Measurements from ENCODE around the gene INPP5A. TPM values are rescaled to one million over a fixed set of nuclear protein-coding genes. Genes with fewer than 3 reads are reported as not detected.

INPP5A gene
- total and polyA plus RNA-seq, 2 of the 13 experiments (the other 11 are each of a cell fraction or from before 2014, with no cell fraction given): 17.5 to 37.9 TPM

DNA sequence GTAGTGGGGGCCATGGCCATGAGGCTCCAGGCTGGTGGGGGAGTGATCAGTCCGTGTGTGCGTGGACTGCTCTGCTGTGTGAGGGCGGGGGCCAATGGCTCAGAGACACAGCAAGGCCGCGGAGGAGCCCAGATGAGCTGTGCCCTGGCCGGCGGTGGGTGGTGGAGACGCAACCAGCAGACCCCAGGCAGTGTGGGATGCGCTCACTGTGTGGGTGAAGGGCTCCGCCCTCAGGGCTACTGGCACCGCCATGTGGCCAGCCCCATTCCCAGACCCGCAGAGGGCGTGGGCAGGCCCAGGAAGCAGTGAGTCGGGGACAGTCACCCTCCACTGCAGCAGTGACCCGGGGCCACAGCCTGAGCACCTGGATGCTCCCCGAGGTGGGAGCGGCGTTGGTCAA is 239.2 kb downstream of the INPP5A start (continued):
- no peak for TF ChIP-seq BCL6 (CRISPR knock-in tag; IDR thresholded peaks at IDR 0.05)
- TF ChIP-seq TMF1 (CRISPR knock-in tag; IDR thresholded peaks at IDR 0.05; ENCODE audit: low read depth): no peak
- TF ChIP-seq ZNF30 (CRISPR knock-in tag; IDR thresholded peaks at IDR 0.05): no peak
- TF ChIP-seq ZNF510 (CRISPR knock-in tag; IDR thresholded peaks at IDR 0.05; ENCODE audit: low read depth): no peak
- TF ChIP-seq ZNF350 (CRISPR knock-in tag; IDR thresholded peaks at IDR 0.05; ENCODE audit: borderline replicate concordance, low read depth): no peak
- TF ChIP-seq, protein P1, sequence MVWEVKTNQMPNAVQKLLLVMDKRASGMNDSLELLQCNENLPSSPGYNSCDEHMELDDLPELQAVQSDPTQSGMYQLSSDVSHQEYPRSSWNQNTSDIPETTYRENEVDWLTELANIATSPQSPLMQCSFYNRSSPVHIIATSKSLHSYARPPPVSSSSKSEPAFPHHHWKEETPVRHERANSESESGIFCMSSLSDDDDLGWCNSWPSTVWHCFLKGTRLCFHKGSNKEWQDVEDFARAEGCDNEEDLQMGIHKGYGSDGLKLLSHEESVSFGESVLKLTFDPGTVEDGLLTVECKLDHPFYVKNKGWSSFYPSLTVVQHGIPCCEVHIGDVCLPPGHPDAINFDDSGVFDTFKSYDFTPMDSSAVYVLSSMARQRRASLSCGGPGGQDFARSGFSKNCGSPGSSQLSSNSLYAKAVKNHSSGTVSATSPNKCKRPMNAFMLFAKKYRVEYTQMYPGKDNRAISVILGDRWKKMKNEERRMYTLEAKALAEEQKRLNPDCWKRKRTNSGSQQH (CRISPR knock-in tag; IDR thresholded peaks at IDR 0.05; ENCODE audit: low read depth): no peak
- no peak for TF ChIP-seq SOX5 (CRISPR knock-in tag; IDR thresholded peaks at IDR 0.05; ENCODE audit: borderline replicate concordance)
- TF ChIP-seq RARA (CRISPR knock-in tag; IDR thresholded peaks at IDR 0.05): no peak
- no peak for TF ChIP-seq ZNF790 (CRISPR knock-in tag; IDR thresholded peaks at IDR 0.05; ENCODE audit: borderline replicate concordance)
- no peak for TF ChIP-seq TBL1XR1 (IDR thresholded peaks at IDR 0.05; ENCODE audit: borderline replicate concordance, low read length, partially characterized antibody)
- TF ChIP-seq, protein P2, sequence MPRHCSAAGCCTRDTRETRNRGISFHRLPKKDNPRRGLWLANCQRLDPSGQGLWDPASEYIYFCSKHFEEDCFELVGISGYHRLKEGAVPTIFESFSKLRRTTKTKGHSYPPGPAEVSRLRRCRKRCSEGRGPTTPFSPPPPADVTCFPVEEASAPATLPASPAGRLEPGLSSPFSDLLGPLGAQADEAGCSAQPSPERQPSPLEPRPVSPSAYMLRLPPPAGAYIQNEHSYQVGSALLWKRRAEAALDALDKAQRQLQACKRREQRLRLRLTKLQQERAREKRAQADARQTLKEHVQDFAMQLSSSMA (CRISPR knock-in tag; IDR thresholded peaks at IDR 0.05): no peak
- no peak for TF ChIP-seq GATAD2A (CRISPR knock-in tag; IDR thresholded peaks at IDR 0.05)
- TF ChIP-seq ZNF343 (CRISPR knock-in tag; IDR thresholded peaks at IDR 0.05): no peak

DNA sequence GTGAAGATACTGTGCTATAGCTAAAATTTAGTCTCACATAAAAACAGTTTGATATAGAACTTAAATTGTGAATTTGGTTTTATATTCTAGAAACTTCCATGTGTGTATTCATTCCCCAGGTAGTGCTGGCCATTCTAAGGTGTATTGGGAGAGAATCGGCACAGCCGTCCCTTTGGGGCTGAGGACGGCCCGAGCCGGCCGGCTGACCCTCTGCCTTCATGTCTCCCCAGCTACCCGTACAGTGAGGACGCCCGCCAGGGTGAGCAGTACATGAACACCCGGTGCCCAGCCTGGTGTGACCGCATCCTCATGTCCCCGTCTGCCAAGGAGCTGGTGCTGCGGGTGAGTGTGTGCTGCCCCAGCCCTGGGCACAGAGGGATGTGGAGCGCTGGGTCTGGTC is 239.9 kb downstream of the INPP5A start:
- FAIRE-seq: no peak
- POLR2A ChIA-PET: no interaction called here
- no peak overlapping the region for H3K9ac ChIP-seq (ENCODE audit: insufficient read depth, low read depth, low read length)

More for the DNA sequence above, 239.9 kb downstream of the INPP5A start:
- DNase-seq (ENCODE audit: low spot score) (no peak), ATAC-seq (no peak)
- in situ Hi-C loops (cut with HindIII; ENCODE audit: extremely low pct_ligation_motif_present, low pct_unique_long_range_greater_than_20kb) (no loop called here), intact Hi-C loops (cut with micrococcal nuclease; ENCODE audit: unreplicated experiment) (no loop called here)
- Histone ChIP-seq H3K79me2 (ENCODE audit: insufficient read depth, low read length) (no peaks in the 10 kb centered on the region), H3K9me3 (ENCODE audit: low read length) (no peaks in the 10 kb centered on the region), H4K20me1 (ENCODE audit: insufficient read depth, low read length) (no peaks in the 10 kb centered on the region), H3K27me3 (ENCODE audit: control insufficient read depth in 1 of 2, insufficient read depth in 2 of 2, low read length in 2 of 2) (no peaks in the 10 kb centered on the region), H3K4me2 (ENCODE audit: low read depth, low read length) (no peak overlapping the region), H3K27ac (ENCODE audit: extremely low read length, insufficient read depth, low read length) (no peak overlapping the region), H3K4me1 (ENCODE audit: insufficient read depth, low read length) (peaks cover 12% of the 10 kb centered on the region), H2AFZ (ENCODE audit: low read length) (no peak overlapping the region), H3K36me3 (replicated peaks in 1 of 2; ENCODE audit: control insufficient read depth in 1 of 2, insufficient read depth in 2 of 2, low read length in 2 of 2) (peaks cover 0 to 2% of the 10 kb centered on the region in 2 experiments; a peak in 2 of 5 replicates), H3K4me3 (replicated peaks in 1 of 3; ENCODE audit: insufficient read depth in 1 of 3, low read depth in 2 of 3, low read length in 3 of 3) (no peak overlapping the region)
- TF ChIP-seq, protein P3, sequence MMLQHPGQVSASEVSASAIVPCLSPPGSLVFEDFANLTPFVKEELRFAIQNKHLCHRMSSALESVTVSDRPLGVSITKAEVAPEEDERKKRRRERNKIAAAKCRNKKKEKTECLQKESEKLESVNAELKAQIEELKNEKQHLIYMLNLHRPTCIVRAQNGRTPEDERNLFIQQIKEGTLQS (CRISPR knock-in tag; IDR thresholded peaks at IDR 0.05): no peak
- 81% methylated on average over 6 of the region's 14 CpGs for WGBS (ENCODE audit: low lambda C conversion rate)
- BruUV-seq (replicated peaks): no TSS peak
- CTCF ChIA-PET (ENCODE audit: low intra/inter-chr PET ratio, low total read pairs): no interaction called here

Data from HepG2 (cell line).